Testis (tissue), 2 donors: Measurements from ENCODE around the gene DUS1L.

Source experiments
- CTCF ChIP-seq, 3 experiments: fragments of 450-650 bp in 2 of 3; fragments of 200-600 bp in 1 of 3; sonication (generic) in 1 of 3; IDR thresholded peaks; one replicate each; pipeline ENCODE4 v1.5.1; 2016 to 2019; ENCODE audit warnings: antibody characterized with exemption in 3 of 3, mild to moderate bottlenecking in 2 of 3, moderate library complexity in 1 of 3
- POLR2A ChIP-seq: fragments of 450-650 bp; IDR thresholded peaks from one replicate; pipeline ENCODE4 v1.6.1; 2017; ENCODE audit warnings: antibody characterized with exemption, mild to moderate bottlenecking, moderate library complexity

GRCh38 chr17:82013772-82014321, 51.8 kb downstream of the DUS1L start:
- no peak for TF ChIP-seq CTCF (IDR thresholded peaks at IDR 0.05)
- TF ChIP-seq POLR2A = no peak
